Prostate gland (tissue), 2 donors: ENCODE results near the gene CARD19.

ENCODE experiments used
- CTCF ChIP-seq, 4 experiments: fragments of 200-600 bp in 2 of 4; fragments of 450-650 bp in 2 of 4; sonication (generic) in 2 of 4; IDR thresholded peaks; 1 replicate in 3 of 4; 2 replicates in 1 of 4; pipeline ENCODE4 v1.5.1; 2016 to 2019; ENCODE audit warnings: antibody characterized with exemption in 4 of 4, mild to moderate bottlenecking in 2 of 4, moderate library complexity in 2 of 4
- POLR2A ChIP-seq: fragments of 450-650 bp; IDR thresholded peaks from one replicate; pipeline ENCODE4 v1.6.1; 2016; ENCODE audit warnings: antibody characterized with exemption, mild to moderate bottlenecking
- POLR2AphosphoS5 ChIP-seq: sonication (generic); formaldehyde crosslinking; IDR thresholded peaks from one replicate; pipeline ENCODE4 v1.6.1; 2017; ENCODE audit warnings: antibody characterized with exemption

- TF ChIP-seq CTCF (IDR thresholded peaks at IDR 0.05) = no peak
- no peak for TF ChIP-seq POLR2AphosphoS5
- TF ChIP-seq POLR2A = no peak
These were observed 31.5 kb upstream of the CARD19 start for GRCh38 chr9:93064392-93065134.
